Fibroblast of pulmonary artery (primary cell): ENCODE data around the gene FBRSL1.

Source experiments
- DNase-seq: peaks from one replicate; pipeline ENCODE4 v3.0.0-alpha.2; 2010; ENCODE audit warnings: low read depth
- H3K4me3 ChIP-seq: replicated peaks from 2 replicates; pipeline ENCODE4 v1.5.1; 2011; ENCODE audit warnings: low read depth, mild to moderate bottlenecking, control low read depth, low read length, moderate library complexity
- TF ChIP-seq, protein P1 (sequence below): IDR thresholded peaks from 2 replicates; pipeline ENCODE4 v1.5.1; 2011; ENCODE audit warnings: mild to moderate bottlenecking, control low read depth, low read length, inconsistent platforms; ENCODE audit errors: missing control alignments

FBRSL1 gene

DNA sequence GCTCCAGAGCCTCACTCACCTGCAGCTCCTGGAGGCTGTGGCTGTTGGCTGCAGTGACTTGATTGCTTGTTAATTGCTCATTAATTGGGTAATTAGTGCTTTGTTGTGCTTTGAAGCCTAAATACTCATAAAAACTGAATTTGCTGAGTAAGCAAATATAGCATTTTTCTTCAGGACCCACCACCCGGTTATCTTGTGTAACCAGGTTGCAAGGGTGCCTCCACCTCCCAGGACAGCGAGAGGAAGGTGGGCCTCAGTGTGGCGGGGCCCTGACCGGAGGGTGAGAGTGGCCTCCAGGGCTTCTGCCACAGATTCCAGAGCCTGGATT is 48.7 kb downstream of the FBRSL1 start:
- H3K4me3 ChIP-seq: no peak overlapping the region
- DNase-seq: no peak
- TF ChIP-seq, protein P1, sequence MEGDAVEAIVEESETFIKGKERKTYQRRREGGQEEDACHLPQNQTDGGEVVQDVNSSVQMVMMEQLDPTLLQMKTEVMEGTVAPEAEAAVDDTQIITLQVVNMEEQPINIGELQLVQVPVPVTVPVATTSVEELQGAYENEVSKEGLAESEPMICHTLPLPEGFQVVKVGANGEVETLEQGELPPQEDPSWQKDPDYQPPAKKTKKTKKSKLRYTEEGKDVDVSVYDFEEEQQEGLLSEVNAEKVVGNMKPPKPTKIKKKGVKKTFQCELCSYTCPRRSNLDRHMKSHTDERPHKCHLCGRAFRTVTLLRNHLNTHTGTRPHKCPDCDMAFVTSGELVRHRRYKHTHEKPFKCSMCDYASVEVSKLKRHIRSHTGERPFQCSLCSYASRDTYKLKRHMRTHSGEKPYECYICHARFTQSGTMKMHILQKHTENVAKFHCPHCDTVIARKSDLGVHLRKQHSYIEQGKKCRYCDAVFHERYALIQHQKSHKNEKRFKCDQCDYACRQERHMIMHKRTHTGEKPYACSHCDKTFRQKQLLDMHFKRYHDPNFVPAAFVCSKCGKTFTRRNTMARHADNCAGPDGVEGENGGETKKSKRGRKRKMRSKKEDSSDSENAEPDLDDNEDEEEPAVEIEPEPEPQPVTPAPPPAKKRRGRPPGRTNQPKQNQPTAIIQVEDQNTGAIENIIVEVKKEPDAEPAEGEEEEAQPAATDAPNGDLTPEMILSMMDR: no peak

DNA sequence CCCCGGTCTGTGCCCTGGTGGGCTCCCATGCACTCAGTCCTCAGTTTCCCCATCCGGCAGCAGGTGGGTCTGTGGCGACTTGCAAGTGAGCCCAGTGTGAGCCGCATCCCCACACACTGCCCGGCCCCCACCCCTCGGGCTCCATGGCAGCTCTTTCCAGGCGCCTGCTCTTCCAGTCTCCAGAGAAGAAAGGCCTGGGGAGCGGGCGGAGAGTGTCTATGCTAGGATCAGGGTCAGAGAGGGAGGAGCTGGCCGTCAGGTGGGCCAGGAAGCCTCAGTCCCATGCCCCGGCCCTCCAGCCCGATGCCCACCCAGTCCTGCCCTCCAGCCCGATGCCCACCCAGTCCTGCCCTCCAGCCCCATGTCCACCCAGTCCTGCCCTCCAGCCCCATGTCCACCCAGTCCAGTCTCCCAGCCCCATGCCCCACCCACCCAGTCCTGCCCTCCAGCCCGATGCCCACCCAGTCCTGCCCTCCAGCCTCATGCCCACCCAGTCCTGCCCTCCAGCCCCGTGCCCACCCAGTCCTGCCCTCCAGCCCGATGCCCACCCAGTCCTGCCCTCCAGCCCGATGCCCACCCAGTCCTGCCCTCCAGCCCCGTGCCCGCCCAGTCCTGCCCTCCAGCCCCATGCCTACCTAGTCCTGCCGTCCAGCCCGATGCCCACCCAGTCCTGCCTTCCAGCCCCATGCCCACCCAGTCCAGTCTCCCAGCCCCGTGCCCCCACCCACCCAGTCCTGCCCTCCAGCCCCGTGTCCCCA is 49.2 kb downstream of the FBRSL1 start:
- TF ChIP-seq, protein P1: no peak
- no peak for DNase-seq
- no peak overlapping the region for H3K4me3 ChIP-seq

DNA sequence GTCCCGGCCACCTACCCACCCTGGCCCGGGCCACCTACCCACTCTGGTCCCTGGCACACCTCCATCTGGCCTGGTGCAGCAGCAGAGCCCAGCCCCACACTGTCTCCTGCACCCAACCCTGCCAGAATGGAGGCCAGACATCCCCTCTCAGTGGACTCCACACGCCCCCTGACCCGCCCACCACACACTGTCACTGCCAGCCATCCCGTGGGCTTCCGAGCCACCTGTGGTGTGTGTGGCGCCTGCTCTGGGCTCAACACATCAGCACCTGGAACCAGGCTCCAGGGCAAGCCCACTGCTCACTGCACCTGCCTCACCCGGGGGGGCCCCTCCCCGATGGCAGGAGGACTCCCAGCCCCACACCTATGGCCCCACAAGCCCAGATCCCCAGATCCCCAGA is 50.5 kb downstream of the FBRSL1 start:
- TF ChIP-seq, protein P1: no peak
- no peak overlapping the region for H3K4me3 ChIP-seq
- DNase-seq: no peak

DNA sequence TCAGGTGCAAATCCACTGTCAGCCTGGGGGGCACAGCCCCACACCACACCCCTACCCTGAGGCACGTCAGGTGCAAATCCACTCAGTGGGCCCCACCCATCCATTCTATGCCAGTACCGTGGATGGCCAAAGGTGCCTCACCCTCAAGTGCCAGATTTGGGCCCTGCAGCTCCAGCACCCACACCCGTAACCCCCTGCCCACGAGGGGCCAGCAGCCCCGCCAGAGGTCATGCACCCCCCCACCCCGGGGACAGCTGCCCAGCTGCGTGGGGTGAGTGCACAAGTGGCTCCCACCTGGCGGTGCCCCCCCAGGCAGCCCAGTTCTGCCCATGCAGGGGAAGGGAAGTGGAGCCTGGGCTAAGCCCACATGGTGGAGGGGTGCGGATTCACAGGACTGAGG is 51.2 kb downstream of the FBRSL1 start:
- DNase-seq: no peak
- TF ChIP-seq, protein P1: no peak
- H3K4me3 ChIP-seq: no peak overlapping the region

DNA sequence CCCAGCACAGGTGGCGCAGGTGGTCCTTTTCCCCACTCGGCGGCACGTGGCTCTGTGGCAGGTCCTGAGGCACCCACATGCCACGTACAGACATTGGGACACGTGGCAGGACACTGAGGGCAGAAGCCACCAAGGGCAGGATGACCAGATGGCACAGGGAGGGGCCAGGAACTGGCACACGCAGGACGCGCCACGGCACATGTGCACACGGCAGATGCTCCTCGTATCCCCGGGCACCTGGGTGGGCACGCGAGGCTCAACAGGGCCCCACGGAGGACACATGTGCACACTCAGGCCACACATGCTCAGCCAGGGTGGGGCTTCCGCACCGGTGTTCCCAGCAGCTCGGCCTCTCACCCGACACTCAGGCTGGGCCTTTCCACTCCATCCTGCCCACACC is 52.0 kb downstream of the FBRSL1 start:
- no peak for DNase-seq
- H3K4me3 ChIP-seq: no peak overlapping the region
- TF ChIP-seq, protein P1: no peak

DNA sequence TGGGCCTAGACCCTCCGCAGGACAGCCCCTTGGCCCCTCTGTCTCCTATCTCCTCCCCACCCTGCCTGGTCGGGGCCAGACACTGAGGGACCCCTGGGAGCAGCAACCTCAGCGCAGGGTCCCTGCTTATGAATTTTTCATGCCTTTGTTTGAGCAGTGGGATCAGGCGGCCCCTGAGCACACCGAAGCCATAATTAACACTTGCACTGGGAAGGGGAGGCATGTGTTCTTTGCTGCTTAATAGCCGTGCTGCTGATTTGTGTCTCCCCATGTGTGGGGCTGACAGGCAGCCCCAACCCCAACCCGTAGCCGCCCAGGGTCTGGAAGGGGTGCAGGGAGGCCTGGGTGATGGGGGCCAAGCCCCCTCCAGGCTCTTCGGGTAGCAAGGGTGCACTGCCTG is 52.7 kb downstream of the FBRSL1 start:
- TF ChIP-seq, protein P1: no peak

More for the DNA sequence above, 52.7 kb downstream of the FBRSL1 start:
- H3K4me3 ChIP-seq: no peak overlapping the region
- no peak for DNase-seq
